ENCODE results near the gene BTRC. TPM values are rescaled to one million over a fixed set of nuclear protein-coding genes. Genes with fewer than 3 reads are reported as not detected.
A peak's percentile ranks its signal among the peaks of the same experiment; 100 is the strongest.
"Not testable (repeated sequence)": the region's sequence is repeated elsewhere in the genome, so short reads cannot be mapped to it uniquely, and the experiment has no call there.

Gene BTRC
- polyA plus RNA-seq, 2 donors: 5.7 to 6.3 TPM

DNA sequence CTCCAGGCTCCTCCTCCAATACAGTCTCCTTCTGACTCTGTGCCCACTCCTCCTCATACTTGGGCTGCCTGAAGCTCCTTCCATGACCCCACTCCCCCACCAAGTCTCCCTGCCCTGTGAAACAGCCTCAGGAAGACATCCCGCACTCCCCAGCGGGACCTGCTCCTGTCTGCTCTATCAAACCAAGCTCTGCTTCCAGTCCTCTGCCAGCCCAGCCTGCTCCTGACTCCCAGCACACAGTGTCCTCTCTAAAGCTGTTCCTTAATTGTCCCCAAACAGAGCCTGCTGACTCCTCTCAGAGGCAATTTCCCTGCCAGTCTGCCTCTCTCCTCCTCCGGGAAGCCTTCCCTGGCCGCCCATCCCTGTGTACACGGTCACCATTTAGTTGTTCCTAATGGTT, 224.2 kb downstream of the BTRC start:
- peaks cover 2 to 25% of the 10 kb centered on the region in 2 donors for H3K36me3 ChIP-seq (ENCODE audit: control insufficient read depth in 2 of 2, insufficient read depth in 2 of 2, low read length in 1 of 2)
- H3K27me3 ChIP-seq (ENCODE audit: control insufficient read depth in 1 of 2, insufficient read depth in 2 of 2, low read length in 2 of 2): no peaks in the 10 kb centered on the region
- no peak overlapping the region for H3K27ac ChIP-seq (ENCODE audit: low read depth in 2 of 2, low read length in 1 of 2)
- peaks cover 0 to 1% of the 10 kb centered on the region in 2 donors for H3K4me1 ChIP-seq (ENCODE audit: control insufficient read depth in 2 of 2, insufficient read depth in 2 of 2, low read length in 1 of 2)
- no peak overlapping the region for H3K4me3 ChIP-seq (ENCODE audit: low read depth in 1 of 2, low read length in 2 of 2)
- no peaks in the 10 kb centered on the region for H3K9me3 ChIP-seq (ENCODE audit: control insufficient read depth in 2 of 2, insufficient read depth in 1 of 2, low read depth in 1 of 2, low read length in 1 of 2)
- WGBS, 2 donors: 87 to 94% methylated on average over 5 of the region's 5 CpGs

- Histone ChIP-seq H3K4me3 (ENCODE audit: low read depth in 1 of 2, low read length in 2 of 2) (no peak overlapping the region), H3K9me3 (ENCODE audit: control insufficient read depth in 2 of 2, insufficient read depth in 1 of 2, low read depth in 1 of 2, low read length in 1 of 2) (no peaks in the 10 kb centered on the region), H3K36me3 (ENCODE audit: control insufficient read depth in 2 of 2, insufficient read depth in 2 of 2, low read length in 1 of 2) (peaks cover 6 to 30% of the 10 kb centered on the region in 2 donors), H3K27ac (ENCODE audit: low read depth in 2 of 2, low read length in 1 of 2) (no peak overlapping the region), H3K27me3 (ENCODE audit: control insufficient read depth in 1 of 2, insufficient read depth in 2 of 2, low read length in 2 of 2) (no peaks in the 10 kb centered on the region), H3K4me1 (ENCODE audit: control insufficient read depth in 2 of 2, insufficient read depth in 2 of 2, low read length in 1 of 2) (peaks cover 0 to 1% of the 10 kb centered on the region in 2 donors)
- WGBS, 2 donors: 89 to 90% methylated on average over 13 of the region's 13 CpGs
Observed at GRCh38 chr10:101578803-101579515, 225.0 kb downstream of the BTRC start.

- Histone ChIP-seq H3K27me3 (ENCODE audit: control insufficient read depth in 1 of 2, insufficient read depth in 2 of 2, low read length in 2 of 2) (no peaks in the 10 kb centered on the region), H3K4me3 (ENCODE audit: low read depth in 1 of 2, low read length in 2 of 2) (no peak overlapping the region), H3K36me3 (ENCODE audit: control insufficient read depth in 2 of 2, insufficient read depth in 2 of 2, low read length in 1 of 2) (peaks cover 6 to 32% of the 10 kb centered on the region in 2 donors), H3K27ac (ENCODE audit: low read depth in 2 of 2, low read length in 1 of 2) (no peak overlapping the region), H3K4me1 (ENCODE audit: control insufficient read depth in 2 of 2, insufficient read depth in 2 of 2, low read length in 1 of 2) (peaks cover 0 to 1% of the 10 kb centered on the region in 2 donors), H3K9me3 (ENCODE audit: control insufficient read depth in 2 of 2, insufficient read depth in 1 of 2, low read depth in 1 of 2, low read length in 1 of 2) (no peaks in the 10 kb centered on the region)
- 91 to 98% methylated on average over 11 to 12 of the region's 12 CpGs for WGBS, 2 donors
Observed at GRCh38 chr10:101579516-101579870, 225.5 kb downstream of the BTRC start.

DNA sequence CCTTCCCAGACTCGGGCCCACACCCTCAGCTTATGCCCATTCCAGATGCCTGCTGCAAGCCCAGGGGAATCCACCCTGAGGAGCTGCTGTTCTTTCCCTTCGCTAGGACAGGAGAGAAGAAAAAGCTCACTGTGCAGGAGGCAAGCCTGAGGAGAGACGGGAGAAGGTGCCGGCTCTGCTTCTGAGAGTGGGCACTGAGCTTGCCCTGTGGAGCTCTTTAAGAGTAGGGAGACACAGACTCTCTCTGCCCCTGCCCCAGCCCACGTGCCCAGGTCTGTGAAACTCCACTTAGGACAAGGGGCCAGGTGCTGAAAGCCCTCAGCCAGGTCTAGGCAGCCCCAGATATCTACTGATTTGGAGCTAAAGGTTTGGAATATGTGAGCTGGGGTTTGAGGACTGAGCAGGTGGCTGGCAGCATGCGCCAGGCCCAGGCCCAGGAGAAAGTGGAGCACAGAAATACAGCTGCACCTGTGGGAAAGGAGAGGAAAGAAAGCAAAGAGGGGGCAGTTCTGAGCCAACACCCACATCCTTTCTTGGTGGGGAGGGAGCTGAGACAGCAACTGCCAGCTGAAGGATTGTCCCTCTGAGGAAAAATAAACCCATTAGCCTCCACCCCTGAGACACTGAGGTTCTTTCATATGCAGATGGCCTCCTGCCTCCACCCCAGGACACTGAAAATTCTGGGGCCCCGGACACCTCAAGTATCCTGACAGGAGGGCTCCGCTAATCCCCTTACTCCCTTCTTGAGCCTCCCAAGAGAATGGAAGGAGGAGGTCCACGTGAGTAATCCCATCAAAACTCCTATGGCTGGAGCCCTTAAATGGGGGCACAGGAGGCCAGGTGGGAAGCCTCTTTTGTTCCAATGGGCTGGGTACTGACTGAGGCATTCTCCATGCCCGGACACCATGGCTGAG, 226.8 kb downstream of the BTRC start:
- no peaks in the 10 kb centered on the region for H3K9me3 ChIP-seq (ENCODE audit: control insufficient read depth in 2 of 2, insufficient read depth in 1 of 2, low read depth in 1 of 2, low read length in 1 of 2)
- H3K4me1 ChIP-seq (ENCODE audit: control insufficient read depth in 2 of 2, insufficient read depth in 2 of 2, low read length in 1 of 2): no peaks in the 10 kb centered on the region
- no peak overlapping the region for H3K27ac ChIP-seq (ENCODE audit: low read depth in 2 of 2, low read length in 1 of 2)
- 83 to 85% methylated on average over 10 of the region's 10 CpGs for WGBS, 2 donors
- no peak overlapping the region for H3K4me3 ChIP-seq (ENCODE audit: low read depth in 1 of 2, low read length in 2 of 2)
- H3K36me3 ChIP-seq (ENCODE audit: control insufficient read depth in 2 of 2, insufficient read depth in 2 of 2, low read length in 1 of 2): peaks cover 6 to 34% of the 10 kb centered on the region in 2 donors
- no peaks in the 10 kb centered on the region for H3K27me3 ChIP-seq (ENCODE audit: control insufficient read depth in 1 of 2, insufficient read depth in 2 of 2, low read length in 2 of 2)

DNA sequence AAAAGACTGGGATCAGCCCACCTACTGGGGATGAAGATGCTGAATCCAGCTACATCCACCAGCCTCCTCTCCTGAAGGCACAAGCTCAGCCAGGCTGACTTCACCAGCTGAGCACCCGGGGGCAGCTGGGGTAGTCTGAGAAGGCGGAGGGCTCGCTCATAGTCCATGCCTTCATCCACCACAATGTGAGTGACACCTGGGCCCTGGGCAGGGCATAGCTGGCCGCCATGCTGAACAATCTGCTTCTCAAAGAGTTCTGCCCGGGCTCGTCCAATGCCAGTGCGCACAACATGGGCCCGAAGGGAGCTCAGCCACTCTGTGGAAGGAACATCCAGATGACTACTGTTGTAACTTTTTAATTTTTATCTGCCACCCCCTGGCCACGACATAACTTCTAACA, 231.9 kb downstream of the BTRC start:
- H3K4me1 ChIP-seq (ENCODE audit: control insufficient read depth in 2 of 2, insufficient read depth in 2 of 2, low read length in 1 of 2): peaks cover 6 to 9% of the 10 kb centered on the region in 2 donors
- no peak overlapping the region for H3K4me3 ChIP-seq (ENCODE audit: low read depth in 1 of 2, low read length in 2 of 2)
- no peaks in the 10 kb centered on the region for H3K9me3 ChIP-seq (ENCODE audit: control insufficient read depth in 2 of 2, insufficient read depth in 1 of 2, low read depth in 1 of 2, low read length in 1 of 2)
- 93 to 94% methylated on average over 9 of the region's 9 CpGs for WGBS, 2 donors
- H3K27ac ChIP-seq (ENCODE audit: low read depth in 2 of 2, low read length in 1 of 2): no peak overlapping the region
- H3K36me3 ChIP-seq (ENCODE audit: control insufficient read depth in 2 of 2, insufficient read depth in 2 of 2, low read length in 1 of 2): peaks cover 6 to 15% of the 10 kb centered on the region in 2 donors
- H3K27me3 ChIP-seq (ENCODE audit: control insufficient read depth in 1 of 2, insufficient read depth in 2 of 2, low read length in 2 of 2): no peaks in the 10 kb centered on the region

GRCh38 chr10:101587725-101588653, 234.0 kb downstream of the BTRC start, which contains the start of the genes DPCD and POLL:
Gene DPCD, plus strand, starts transcription at chr10:101588321. Its CDS starts 16 bp downstream, at chr10:101588337.
Gene POLL, minus strand, starts transcription at chr10:101588257. Its CDS starts 897 bp downstream, at chr10:101587360.
- peak within 1 kb of the TSS; percentile 19 to 72 for H3K27ac ChIP-seq (ENCODE audit: low read depth in 2 of 2, low read length in 1 of 2)
- WGBS, 2 donors: 0 to 1% methylated on average over 50 of the region's 50 CpGs

DNA sequence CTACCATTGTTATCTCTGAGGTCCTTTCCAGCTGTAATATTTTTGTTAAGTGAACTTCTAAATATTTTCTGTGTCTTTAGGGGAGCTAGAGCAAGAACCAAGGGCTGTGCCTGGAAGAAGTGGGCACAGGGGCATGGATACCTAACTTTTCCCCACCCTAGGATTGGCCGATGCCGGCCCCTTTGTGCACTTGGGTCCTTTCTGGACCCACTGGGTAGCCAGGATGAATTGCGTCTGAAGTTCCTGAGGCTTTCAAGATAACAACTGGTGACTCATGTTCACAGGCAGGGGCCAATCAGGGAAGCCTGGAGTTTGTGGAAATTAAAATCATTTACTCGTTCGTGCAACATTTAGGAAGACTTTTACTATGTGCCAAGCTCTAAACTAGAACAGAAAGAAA, 234.9 kb downstream of the BTRC start:
- no peaks in the 10 kb centered on the region for H3K9me3 ChIP-seq (ENCODE audit: control insufficient read depth in 2 of 2, insufficient read depth in 1 of 2, low read depth in 1 of 2, low read length in 1 of 2)
- WGBS, 2 donors: 65 to 67% methylated on average over 5 of the region's 5 CpGs
- peak overlapping the region in 1 of 2 donors; percentile 85 for H3K4me3 ChIP-seq (ENCODE audit: low read depth in 1 of 2, low read length in 2 of 2)
- H3K27ac ChIP-seq (ENCODE audit: low read depth in 2 of 2, low read length in 1 of 2): no peak overlapping the region
- H3K4me1 ChIP-seq (ENCODE audit: control insufficient read depth in 2 of 2, insufficient read depth in 2 of 2, low read length in 1 of 2): peaks cover 6 to 9% of the 10 kb centered on the region in 2 donors
- H3K36me3 ChIP-seq (ENCODE audit: control insufficient read depth in 2 of 2, insufficient read depth in 2 of 2, low read length in 1 of 2): peaks cover 0 to 4% of the 10 kb centered on the region in 2 donors
- H3K27me3 ChIP-seq (ENCODE audit: control insufficient read depth in 1 of 2, insufficient read depth in 2 of 2, low read length in 2 of 2): no peaks in the 10 kb centered on the region

More at GRCh38 chr10:101587725-101588653, 234.0 kb downstream of the BTRC start, which contains the start of the genes DPCD and POLL:
- peaks cover 6 to 9% of the 10 kb centered on the region in 2 donors for H3K4me1 ChIP-seq (ENCODE audit: control insufficient read depth in 2 of 2, insufficient read depth in 2 of 2, low read length in 1 of 2)
- H3K36me3 ChIP-seq (ENCODE audit: control insufficient read depth in 2 of 2, insufficient read depth in 2 of 2, low read length in 1 of 2): peaks cover 6 to 11% of the 10 kb centered on the region in 2 donors
- H3K9me3 ChIP-seq (ENCODE audit: control insufficient read depth in 2 of 2, insufficient read depth in 1 of 2, low read depth in 1 of 2, low read length in 1 of 2): no peaks in the 10 kb centered on the region
- H3K27me3 ChIP-seq (ENCODE audit: control insufficient read depth in 1 of 2, insufficient read depth in 2 of 2, low read length in 2 of 2): no peaks in the 10 kb centered on the region
- peak within 1 kb of the TSS; percentile 85 to 89 for H3K4me3 ChIP-seq (ENCODE audit: low read depth in 1 of 2, low read length in 2 of 2)

DNA sequence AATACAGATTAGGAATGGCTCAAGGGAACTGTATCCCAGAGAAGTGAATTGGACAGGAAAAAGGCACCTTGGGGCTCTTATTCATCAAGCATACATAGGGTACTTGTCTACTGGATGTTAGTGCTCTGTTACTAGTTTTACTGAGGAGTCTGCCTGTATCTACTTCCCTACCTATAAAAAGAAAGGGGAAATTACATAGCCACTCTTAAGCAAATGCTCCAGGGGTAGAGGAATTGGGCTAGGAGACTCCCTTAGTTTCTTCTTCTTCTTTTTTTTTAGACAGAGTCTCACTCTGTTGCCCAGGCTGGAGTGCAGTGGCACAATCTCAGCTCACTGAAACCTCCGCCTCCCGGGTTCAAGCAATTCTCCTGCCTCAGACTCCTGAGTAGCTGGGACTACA, 239.4 kb downstream of the BTRC start:
- not testable (repeated sequence) for H3K4me1 ChIP-seq (ENCODE audit: control insufficient read depth in 2 of 2, insufficient read depth in 2 of 2, low read length in 1 of 2); H3K9me3 ChIP-seq (ENCODE audit: control insufficient read depth in 2 of 2, insufficient read depth in 1 of 2, low read depth in 1 of 2, low read length in 1 of 2); H3K27me3 ChIP-seq (ENCODE audit: control insufficient read depth in 1 of 2, insufficient read depth in 2 of 2, low read length in 2 of 2); H3K4me3 ChIP-seq (ENCODE audit: low read depth in 1 of 2, low read length in 2 of 2); H3K27ac ChIP-seq (ENCODE audit: low read depth in 2 of 2, low read length in 1 of 2); H3K36me3 ChIP-seq (ENCODE audit: control insufficient read depth in 2 of 2, insufficient read depth in 2 of 2, low read length in 1 of 2)
- 68 to 96% methylated on average over 2 of the region's 2 CpGs for WGBS, 2 donors
